SKM-1 (cell line): ENCODE data around the gene SPRY1.
A peak's percentile ranks its signal among the peaks of the same experiment; 100 is the strongest.

Experiments
- DNase-seq: peaks from one replicate; lab custom pipeline; 2025; ENCODE audit not compliant: unreplicated experiment; lab: John Stamatoyannopoulos, UW

The SPRY1 gene

DNA sequence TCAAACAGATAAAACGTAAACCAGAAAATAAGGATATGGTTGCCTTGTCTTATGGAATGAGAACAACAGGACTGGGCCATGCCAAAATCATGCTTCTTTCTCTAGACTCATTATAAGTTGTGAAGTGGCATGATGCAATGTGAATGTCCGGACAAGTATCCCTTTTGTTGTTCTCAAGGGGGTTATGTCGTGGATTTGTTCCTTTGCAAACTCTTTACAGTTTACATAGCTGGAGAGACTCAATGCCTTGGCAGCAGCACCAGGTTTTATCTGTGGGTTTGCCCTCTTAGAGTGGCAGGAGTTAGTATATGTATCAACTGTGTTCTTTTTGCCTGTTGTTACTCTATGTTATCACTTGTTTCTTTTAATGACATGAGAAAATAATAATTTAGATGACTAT is 41.4 kb downstream of the SPRY1 start:
- DNase-seq = no peak

DNA sequence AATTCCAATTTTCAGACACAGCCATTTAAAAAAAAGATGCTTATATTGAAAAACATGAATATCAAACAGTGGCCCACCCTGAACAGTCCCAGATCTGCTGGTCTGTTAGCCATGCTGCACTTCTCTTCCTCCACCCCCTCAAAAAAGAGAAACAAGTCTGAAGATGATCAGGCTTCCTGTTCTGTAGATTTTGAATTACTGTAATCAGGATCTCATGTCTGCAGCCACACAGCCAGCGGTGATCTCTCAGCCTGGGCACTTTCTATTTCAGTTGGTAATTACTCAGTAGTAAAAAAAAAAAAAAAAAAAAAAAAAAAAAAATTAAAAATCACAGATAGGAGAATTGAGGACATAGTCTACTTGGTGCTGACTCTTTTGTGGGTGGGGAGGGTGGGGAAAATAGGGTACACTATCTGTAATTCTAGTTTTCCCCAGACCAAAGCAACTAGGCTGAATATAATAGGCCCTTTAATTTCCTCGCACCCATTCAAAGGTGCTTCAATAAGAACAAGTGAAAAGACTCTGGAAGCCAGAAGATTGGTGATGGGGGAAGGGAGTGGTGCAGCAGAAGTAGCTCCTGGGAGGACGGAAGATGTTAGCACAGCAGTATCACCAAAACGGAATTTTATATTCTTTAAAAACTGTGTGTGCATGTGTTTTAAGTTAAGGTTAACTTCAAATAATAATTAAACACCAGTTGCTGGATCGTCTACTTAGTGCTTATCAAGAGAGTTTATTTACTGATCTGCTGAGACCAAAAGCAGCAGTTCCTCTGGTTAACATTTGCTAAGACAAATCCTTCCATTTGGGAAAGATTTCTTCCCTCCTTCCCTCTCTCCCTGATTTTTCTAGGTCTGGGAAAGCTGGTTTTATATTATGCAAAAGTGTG is 47.0 kb downstream of the SPRY1 start:
- DNase-seq = no peak

DNA sequence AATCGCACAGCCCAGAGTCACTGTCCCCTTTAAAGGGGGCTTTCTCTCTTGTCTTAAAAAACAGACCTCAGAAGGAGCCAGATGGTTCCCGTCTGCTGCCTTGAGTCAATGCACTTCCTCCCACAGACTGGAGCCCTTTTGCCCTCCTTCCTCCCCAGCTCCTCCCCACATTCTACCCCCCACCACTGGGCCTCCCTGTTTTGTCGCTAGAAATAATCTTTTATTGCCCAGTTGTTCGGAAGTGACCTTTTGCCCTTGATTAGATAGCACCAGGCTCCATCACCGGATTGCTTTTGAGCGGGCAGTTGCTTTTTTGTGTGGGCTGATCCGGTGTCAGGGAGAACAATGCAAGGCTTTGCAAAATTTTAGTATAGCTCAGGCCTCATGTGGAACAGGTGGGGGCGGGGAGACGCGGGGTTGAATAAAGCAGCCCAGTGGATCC is 47.7 kb downstream of the SPRY1 start:
- peak; percentile 59 for DNase-seq

DNA sequence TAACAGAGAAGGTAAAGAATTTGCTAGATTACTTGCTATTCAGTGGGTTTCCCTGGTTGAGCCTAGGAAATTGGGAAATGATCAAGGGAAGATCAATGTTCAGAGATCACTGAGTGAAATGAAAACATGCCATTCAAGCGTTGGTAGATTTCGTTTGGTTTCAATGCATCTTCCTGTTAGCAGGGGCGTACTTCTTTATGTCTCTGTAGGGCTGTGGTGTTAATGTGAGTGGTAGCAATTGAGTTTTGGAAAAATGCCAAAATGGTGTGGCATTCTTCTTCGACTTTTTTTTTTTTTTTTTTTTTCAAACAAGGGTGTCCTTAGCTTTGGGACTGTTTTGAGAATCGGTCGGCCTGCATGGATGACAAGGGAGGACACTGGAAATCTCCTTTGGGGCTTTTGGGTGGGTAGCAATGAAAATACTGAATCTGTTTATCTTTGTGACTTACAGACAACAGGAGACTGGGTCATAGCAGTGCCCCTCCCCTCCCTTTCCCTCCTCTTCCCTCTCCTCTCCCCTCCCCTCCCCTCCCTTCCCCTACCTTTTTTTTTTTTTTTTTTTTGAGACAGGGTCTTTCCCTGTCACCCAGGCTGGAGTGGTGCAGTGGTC is 50.4 kb downstream of the SPRY1 start:
- DNase-seq = no peak

DNA sequence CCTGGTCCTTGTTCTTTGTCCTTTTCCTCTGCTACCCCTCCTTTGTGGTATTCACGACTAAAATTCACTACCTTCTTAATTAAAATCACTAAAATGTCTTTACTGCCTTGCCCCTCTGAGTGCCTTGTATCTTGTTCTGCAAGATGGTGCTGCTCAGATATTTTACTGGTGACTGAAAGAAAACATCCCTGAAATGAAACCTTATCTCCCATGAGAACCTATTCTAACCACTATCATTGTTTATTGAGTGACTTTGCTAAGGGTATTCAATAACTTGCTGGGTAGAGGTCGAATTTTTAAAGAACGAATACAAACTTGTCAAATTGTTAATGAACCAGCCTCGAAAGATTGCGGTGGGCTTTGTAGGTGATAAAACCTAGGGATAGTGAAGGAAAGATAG is 52.8 kb downstream of the SPRY1 start:
- no peak for DNase-seq

DNA sequence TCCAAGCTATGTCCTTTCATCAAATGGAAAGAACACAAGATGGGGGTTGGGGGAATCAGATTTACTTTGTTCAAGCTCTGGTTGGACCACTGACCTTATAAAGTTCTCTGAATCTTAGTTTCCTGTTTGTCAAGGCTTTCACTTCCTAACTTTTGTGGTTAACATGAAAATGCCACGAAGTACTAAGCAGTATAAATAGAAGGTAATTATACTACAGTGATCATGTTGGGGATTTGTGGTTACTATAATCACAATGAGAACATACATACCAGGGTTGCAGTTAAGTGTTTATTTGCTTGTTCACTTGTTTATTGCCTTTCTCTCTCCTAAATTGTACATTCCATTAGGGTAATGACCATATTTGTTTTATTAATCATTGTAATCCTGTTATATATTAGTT is 53.2 kb downstream of the SPRY1 start:
- DNase-seq = no peak

DNA sequence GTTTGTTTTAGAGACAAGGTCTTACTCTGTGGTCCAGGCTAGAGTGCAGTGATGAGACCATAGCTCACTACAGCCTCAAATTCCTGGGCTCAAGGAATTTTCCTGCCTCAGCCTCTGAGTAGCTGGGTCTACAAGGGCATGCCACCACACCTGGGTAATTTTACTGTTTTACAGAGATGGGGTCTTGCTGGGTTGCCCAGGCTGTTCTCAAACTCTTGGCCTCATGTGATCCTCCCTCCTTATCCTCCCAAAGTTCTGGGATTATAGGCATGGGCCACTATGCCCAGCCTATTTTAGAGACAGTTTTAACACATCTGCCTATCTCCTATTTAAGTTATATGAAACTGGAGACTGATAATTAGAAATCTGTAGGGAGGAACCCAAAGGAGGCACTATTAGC is 53.8 kb downstream of the SPRY1 start:
- DNase-seq = no peak

DNA sequence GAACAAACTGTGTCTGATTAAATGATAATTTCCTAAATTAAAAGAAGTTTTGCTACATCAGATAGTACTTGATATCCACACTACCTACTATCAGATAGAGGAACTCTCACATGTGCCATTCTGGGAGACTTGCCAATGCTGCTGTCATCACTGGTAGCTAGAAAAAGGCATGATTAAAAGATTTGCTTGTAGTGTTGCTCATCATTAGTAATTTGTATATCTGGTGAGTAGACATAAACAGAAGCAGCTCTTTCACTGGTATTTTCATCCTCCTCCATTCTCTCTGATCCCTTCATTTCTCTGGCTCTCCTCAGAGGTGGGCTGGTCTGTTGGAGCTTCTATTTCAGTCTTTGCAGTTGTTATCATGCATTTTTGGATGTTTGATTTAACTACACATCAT is 56.0 kb downstream of the SPRY1 start:
- no peak for DNase-seq

DNA sequence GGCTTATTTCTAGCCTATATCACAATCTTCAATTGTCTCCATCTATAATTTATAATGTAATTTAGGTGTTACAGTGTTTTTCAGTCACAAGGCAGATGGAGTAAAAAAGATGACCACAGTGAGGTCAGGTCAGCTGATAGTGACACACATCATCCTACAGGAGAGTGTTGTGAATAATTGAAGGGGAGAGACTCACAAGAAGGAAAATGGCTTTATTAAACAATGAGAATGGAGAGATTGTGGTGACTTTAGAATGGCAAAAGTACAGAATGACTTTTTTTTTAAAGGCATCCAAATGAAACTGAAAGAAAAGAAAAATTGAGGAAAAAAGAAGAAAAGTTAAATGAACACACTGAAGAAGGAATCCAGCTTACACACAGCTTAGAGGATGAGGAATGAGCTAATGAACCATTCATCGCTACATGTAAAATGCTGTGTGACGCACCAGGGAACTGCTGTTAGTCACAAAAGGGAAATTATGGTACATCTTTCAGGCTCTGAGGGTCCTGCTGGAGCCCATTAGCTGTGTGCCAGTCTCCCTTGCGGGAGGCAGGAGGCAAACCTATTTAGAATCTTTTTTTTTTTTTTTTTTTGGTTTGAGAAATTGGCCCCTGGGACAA is 56.6 kb downstream of the SPRY1 start:
- DNase-seq = no peak
